HepG2 (cell line): Measurements from ENCODE around the gene TTC23L. TPM values are rescaled to one million over a fixed set of nuclear protein-coding genes. Genes with fewer than 3 reads are reported as not detected.

Experiments
- CBX5 ChIP-seq: sonication (generic); formaldehyde crosslinking; IDR thresholded peaks from 2 replicates; pipeline ENCODE4 v1.4.0; 2020; ENCODE audit warnings: missing genetic modification reagents, borderline replicate concordance
- CEBPG ChIP-seq: IDR thresholded peaks from 2 replicates; pipeline ENCODE4 v1.6.1; 2016
- CEBPZ ChIP-seq: IDR thresholded peaks from 2 replicates; pipeline ENCODE4 v1.6.1; 2012; ENCODE audit warnings: low read length, improper control_type of control experiment
- CSRNP1 ChIP-seq: sonication (generic); formaldehyde crosslinking; IDR thresholded peaks from 2 replicates; pipeline ENCODE4 v1.8.1; 2023; ENCODE audit warnings: mild to moderate bottlenecking, missing genetic modification reagents
- GFI1 ChIP-seq: sonication (generic); formaldehyde crosslinking; IDR thresholded peaks from 2 replicates; pipeline ENCODE4 v1.5.0; 2020; ENCODE audit warnings: missing genetic modification reagents, mild to moderate bottlenecking, borderline replicate concordance
- HNRNPL ChIP-seq: fragments of 200-400 bp; formaldehyde crosslinking; IDR thresholded peaks from 2 replicates; pipeline ENCODE4 v1.6.1; 2017; ENCODE audit warnings: mild to moderate bottlenecking, low read depth, low read length
- KLF12 ChIP-seq: sonication (generic); formaldehyde crosslinking; IDR thresholded peaks from 2 replicates; pipeline ENCODE4 v1.4.0; 2020; ENCODE audit warnings: missing genetic modification reagents, borderline replicate concordance
- LCORL ChIP-seq, 2 experiments: fragments of 450-650 bp in 1 of 2; sonication (generic) in 1 of 2; formaldehyde crosslinking in 1 of 2; IDR thresholded peaks; 2 replicates each; pipeline versions ENCODE4 v1.5.0 to v1.6.1; 2017 to 2020; ENCODE audit warnings: antibody characterized with exemption in 1 of 2, missing genetic modification reagents in 1 of 2
- PCBP2 ChIP-seq: fragments of 200-400 bp; formaldehyde crosslinking; optimal IDR thresholded peaks from 2 replicates; pipeline ENCODE3; 2018; ENCODE audit warnings: low read length, low read depth; ENCODE audit not compliant: poor library complexity, severe bottlenecking
- RAD51 ChIP-seq: fragments of 450-650 bp; IDR thresholded peaks from 2 replicates; pipeline ENCODE4 v1.6.1; 2016; ENCODE audit warnings: borderline replicate concordance
- SIX1 ChIP-seq: sonication (generic); formaldehyde crosslinking; IDR thresholded peaks from 2 replicates; pipeline ENCODE4 v1.4.0; 2020; ENCODE audit warnings: missing genetic modification reagents, borderline replicate concordance
- SNAPC2 ChIP-seq: sonication (generic); formaldehyde crosslinking; IDR thresholded peaks from 2 replicates; pipeline ENCODE4 v1.8.1; 2022; ENCODE audit warnings: mild to moderate bottlenecking, missing genetic modification reagents
- SRY ChIP-seq: sonication (generic); formaldehyde crosslinking; IDR thresholded peaks from 2 replicates; pipeline ENCODE4 v1.8.0; 2022; ENCODE audit warnings: mild to moderate bottlenecking, missing genetic modification reagents
- STAT5B ChIP-seq: sonication (generic); formaldehyde crosslinking; IDR thresholded peaks from 2 replicates; pipeline ENCODE4 v1.4.0; 2020; ENCODE audit warnings: missing genetic modification reagents
- ZNF614 ChIP-seq: IDR thresholded peaks from 2 replicates; pipeline ENCODE4 v1.6.1; 2018; ENCODE audit warnings: missing biosample characterization, missing genetic modification reagents, inconsistent platforms, borderline replicate concordance
- ZNF776 ChIP-seq: sonication (generic); formaldehyde crosslinking; IDR thresholded peaks from 2 replicates; pipeline ENCODE4 v1.4.0; 2020; ENCODE audit warnings: mild to moderate bottlenecking, missing genetic modification reagents
- polyA plus RNA-seq, 8 experiments: library from polyadenylated mRNA; depleted of rRNA in 3 of 8; stranded (reverse) in 7 of 8; unstranded in 1 of 8; fragments of >200 nt; fragmentation: Illumina TruSeq in 4 of 8; extraction: Trizol in 4 of 8; gene quantifications; 2 replicates each; pipeline versions ENCODE4 v1.2.1 to v1.2.3, GENCODE V29; 2011 to 2016; ENCODE audit warnings: low read depth in 4 of 8, missing spikeins in 1 of 8, mixed read lengths in 1 of 8; ENCODE audit not compliant: insufficient read depth in 1 of 8
- total RNA-seq, 5 experiments: library from RNA; depleted of rRNA; stranded (reverse); fragments of >200 nt; fragmentation: Illumina TruSeq; extraction: Trizol; gene quantifications; 2 replicates each; pipeline ENCODE4 v1.2.3, GENCODE V29; 2016; ENCODE audit warnings: low read depth in 1 of 5
- TF ChIP-seq, protein P1 (sequence below), 2 experiments: sonication (generic) in 1 of 2; formaldehyde crosslinking in 1 of 2; IDR thresholded peaks; 2 replicates each; pipeline versions ENCODE4 v1.4.0 to v1.6.1; 2016 to 2020; ENCODE audit warnings: borderline replicate concordance in 1 of 2, low read depth in 1 of 2, mild to moderate bottlenecking in 1 of 2, missing genetic modification reagents in 1 of 2

TTC23L gene
- total and polyA plus RNA-seq, 2 of the 13 experiments (the other 11 are each of a cell fraction or from before 2014, with no cell fraction given) = 0.37 to 1.4 TPM

DNA sequence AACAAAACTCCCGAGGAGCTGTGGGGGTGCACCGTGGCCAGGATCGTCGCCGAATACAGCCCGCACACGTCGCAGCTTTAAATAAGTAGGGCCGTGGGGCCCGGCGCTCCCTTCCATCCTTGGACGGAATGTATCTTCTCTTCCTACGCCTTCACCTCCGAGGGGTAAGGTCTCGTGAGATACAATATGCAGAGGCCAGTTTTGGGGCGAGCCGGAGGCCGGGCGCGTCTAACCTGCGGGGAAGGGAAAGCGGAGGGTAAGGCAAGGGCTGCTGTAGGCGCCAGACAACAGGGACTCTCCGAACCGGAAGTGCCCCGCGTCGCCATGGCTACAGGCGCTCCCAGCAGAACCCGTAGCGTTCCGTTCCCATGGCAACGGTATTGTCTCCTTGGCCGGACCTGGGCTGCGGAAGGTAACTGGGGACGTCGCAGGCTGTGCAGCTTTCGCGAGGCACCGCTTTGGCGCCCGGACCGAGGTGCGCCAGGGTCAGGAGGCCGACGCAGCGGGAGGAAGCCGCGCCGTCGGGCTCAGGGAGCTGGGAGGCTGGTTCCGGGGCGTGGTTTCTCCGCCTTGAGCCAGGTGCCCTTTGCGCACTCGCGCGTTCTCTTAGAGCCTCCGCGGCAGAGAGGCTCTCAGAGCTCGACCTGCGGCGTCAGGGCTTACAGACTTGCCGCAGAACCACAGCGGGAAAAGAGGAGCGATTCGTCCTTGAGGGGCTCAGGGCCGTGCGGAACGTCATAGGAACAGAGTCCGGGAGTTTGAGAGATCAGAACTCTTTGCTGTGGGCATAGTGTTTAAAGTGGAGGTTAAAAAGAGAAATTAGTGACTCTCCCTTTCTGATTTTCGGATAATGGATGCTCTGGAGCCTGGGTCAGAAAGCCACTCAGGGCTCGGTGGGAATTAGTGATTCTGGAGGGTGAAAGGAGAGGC, at the start of gene TTC23L (continued):
- TF ChIP-seq ZNF614 = peak; percentile 68; the same call in 1 of the 2 replicates
- no peak for TF ChIP-seq PCBP2
- TF ChIP-seq ZNF776 = peak; percentile 97; the same call in 1 of the 2 replicates
- TF ChIP-seq GFI1 (CRISPR knock-in tag) = peak; percentile 17; the same call in 1 of the 2 replicates
- no peak; the same call in 1 of the 2 replicates for TF ChIP-seq CSRNP1 (CRISPR knock-in tag)
- no peak for TF ChIP-seq HNRNPL
- TF ChIP-seq RAD51 = no peak
- peak; percentile 78; the same call in 1 of the 2 replicates for TF ChIP-seq KLF12 (CRISPR knock-in tag)
- no peak for TF ChIP-seq SIX1
- no peak for TF ChIP-seq LCORL (IDR thresholded peaks at IDR 0.05)
- peak; percentile 73; the same call in 1 of the 2 replicates for TF ChIP-seq LCORL (CRISPR knock-in tag; IDR thresholded peaks at IDR 0.05)
- TF ChIP-seq, protein P1, sequence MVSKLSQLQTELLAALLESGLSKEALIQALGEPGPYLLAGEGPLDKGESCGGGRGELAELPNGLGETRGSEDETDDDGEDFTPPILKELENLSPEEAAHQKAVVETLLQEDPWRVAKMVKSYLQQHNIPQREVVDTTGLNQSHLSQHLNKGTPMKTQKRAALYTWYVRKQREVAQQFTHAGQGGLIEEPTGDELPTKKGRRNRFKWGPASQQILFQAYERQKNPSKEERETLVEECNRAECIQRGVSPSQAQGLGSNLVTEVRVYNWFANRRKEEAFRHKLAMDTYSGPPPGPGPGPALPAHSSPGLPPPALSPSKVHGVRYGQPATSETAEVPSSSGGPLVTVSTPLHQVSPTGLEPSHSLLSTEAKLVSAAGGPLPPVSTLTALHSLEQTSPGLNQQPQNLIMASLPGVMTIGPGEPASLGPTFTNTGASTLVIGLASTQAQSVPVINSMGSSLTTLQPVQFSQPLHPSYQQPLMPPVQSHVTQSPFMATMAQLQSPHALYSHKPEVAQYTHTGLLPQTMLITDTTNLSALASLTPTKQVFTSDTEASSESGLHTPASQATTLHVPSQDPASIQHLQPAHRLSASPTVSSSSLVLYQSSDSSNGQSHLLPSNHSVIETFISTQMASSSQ (IDR thresholded peaks at IDR 0.05; ENCODE audit: low read depth) = no peak
- TF ChIP-seq, protein P1 (CRISPR knock-in tag; IDR thresholded peaks at IDR 0.05; ENCODE audit: borderline replicate concordance) = peak; percentile 69; the same call in 1 of the 2 replicates
- 0 out of 2 replicates have a peak, but pooled peaks have one; percentile 55 for TF ChIP-seq SNAPC2 (CRISPR knock-in tag)
- peak; percentile 69; the same call in 1 of the 2 replicates for TF ChIP-seq SRY (CRISPR knock-in tag)
- peak; percentile 23; the same call in 1 of the 2 replicates for TF ChIP-seq CEBPG (CRISPR knock-in tag)
- TF ChIP-seq STAT5B (CRISPR knock-in tag) = no peak
- peak; percentile 88; the same call in 1 of the 2 replicates for TF ChIP-seq CBX5 (CRISPR knock-in tag)
- TF ChIP-seq CEBPZ = no peak
